ENCODE measurements around the gene NFIA.

Gene NFIA

DNA sequence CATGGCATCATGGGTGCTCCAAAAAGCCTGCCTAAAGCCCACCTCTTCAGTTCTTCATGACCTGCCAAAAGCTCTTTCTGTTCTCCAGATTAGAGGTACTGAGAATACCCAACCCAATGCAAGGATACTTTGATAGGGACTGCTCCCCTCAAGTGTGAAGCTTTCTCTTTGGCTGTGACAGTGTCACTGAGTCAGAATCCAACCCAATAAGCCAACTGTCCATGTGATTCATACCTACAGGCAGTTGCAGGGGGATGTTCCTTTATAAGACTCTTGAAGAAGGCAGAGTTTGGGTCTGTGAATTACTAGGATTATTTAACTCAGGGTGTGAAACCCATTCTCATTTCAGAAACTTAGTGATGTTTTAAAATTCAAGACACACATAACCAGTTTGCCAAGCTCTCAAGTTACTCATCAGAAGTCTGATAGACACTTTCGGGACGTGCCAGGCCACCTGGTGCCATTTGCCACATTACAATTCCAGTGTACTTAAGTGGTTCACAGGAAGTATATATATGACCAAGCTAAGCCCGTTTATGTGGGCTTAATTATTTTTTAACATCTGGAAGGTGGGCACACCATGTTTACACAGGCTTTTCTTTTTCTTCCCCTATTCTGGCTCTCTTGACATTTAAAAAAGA lies 265.8 kb downstream of the NFIA start:
- DNase-seq = no peak

- DNase-seq = no peak
Measured at GRCh38 chr1:61352845-61353435, 270.6 kb downstream of the NFIA start.

DNA sequence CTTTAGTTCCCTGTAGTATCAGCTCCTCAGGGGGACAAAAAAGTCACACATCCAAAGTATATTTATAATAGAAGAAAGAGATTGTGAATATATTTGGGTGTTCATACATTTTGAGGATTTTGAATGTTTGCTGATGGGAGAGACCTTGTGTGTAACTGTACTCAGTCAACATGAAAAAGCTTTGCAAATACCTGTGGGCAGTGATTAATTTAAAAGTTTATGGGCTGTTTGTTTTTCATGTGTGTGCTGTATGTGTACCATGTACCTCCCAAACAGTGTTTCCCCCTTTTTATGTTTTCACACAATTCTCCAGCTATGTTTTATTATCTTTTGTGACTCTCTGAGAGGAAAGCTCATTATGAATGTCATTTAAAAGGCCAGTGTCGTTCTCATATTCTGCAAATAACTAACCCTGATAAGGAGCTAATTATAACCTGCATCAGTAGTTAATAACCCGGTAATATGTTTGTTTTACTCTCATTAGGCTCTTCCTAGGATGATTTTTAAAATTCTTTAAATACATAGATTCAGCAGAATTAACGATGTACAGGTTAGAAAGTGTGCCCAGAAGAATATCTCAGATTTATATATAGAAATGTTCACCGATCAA lies 271.5 kb downstream of the NFIA start:
- DNase-seq = no peak

DNA sequence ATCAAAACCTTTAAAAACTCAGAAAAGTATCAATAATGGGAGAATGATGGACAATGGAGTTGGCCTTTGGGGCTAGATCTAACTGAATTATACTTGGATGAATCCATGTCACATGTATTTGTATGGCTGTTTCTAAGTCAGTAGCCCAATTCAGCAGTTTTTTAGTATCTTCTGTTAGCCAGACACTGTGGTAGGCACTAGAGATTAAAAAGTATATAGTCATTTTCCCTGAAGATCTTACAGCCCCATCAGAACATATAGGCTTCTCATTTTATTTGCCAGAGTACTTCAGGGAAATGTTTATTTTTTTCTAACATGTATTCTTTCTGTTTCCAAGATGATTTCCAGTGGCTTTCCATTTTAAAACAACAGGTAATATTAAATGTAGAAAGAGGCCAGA lies 273.7 kb downstream of the NFIA start:
- DNase-seq = no peak

- DNase-seq = no peak
Measured at GRCh38 chr1:61356995-61357394, 274.6 kb downstream of the NFIA start.

- DNase-seq = no peak
Measured at GRCh38 chr1:61357539-61357938, 275.2 kb downstream of the NFIA start.

GRCh38 chr1:61358770-61359455 lies 276.6 kb downstream of the NFIA start:
- DNase-seq = no peak

DNA sequence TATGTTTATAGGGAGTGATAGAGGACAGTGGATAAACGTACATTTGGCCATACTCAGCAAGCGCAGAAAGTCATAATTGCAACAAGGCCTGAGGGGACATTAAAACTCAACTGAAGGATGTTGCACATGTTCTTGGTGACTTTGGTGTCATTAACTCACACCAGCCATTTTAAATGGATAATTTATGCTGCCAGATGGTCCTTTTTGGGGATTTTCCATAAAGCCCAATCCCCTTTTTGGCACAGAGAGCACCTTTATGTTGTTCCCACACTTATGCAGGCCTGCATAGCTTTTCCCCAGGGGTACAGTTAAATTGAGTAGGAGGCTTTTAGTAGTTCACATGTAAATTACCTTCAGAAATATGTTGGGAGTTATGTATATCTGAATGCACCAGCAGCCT lies 279.6 kb downstream of the NFIA start:
- DNase-seq = no peak

DNA sequence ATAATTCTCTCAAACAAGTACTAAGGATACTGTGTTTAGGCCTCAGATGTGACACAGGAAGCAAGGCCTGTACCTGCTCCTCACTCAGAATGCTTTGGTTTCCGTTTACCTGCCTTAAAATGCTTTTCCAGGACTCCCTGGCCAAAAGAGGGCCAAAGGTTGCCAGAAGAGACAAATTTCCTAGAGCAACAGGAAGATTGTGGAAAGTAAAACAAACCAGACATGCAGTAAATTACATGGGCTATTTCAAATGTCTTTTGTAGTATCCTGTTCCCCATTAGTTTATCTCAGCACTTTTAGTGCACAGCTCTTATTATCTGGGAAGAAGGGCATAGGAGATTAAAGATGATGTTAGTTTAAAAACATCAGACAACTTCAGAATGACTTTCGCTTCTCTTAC lies 280.0 kb downstream of the NFIA start:
- no peak for DNase-seq

- no peak for DNase-seq
Measured at GRCh38 chr1:61368366-61368765, 286.0 kb downstream of the NFIA start.

DNA sequence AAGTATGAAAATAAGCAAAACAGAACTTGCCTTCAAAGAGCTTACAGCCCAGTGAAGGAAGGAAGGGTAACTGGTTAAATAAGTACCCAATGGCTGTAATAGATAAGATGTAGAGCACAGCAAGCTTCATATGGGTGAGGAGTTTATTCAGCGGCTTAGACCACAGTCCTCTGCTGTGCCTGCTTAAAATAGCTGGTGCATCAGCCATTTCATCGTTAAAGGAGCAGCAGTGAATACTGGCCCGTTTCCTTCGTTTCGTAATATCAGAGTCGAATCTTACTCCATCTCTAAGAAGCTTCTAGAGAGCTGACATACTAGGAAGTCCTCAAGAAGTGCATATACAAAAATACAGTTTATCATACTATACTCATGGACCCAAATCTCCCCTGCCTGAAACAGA lies 286.5 kb downstream of the NFIA start:
- no peak for DNase-seq

DNA sequence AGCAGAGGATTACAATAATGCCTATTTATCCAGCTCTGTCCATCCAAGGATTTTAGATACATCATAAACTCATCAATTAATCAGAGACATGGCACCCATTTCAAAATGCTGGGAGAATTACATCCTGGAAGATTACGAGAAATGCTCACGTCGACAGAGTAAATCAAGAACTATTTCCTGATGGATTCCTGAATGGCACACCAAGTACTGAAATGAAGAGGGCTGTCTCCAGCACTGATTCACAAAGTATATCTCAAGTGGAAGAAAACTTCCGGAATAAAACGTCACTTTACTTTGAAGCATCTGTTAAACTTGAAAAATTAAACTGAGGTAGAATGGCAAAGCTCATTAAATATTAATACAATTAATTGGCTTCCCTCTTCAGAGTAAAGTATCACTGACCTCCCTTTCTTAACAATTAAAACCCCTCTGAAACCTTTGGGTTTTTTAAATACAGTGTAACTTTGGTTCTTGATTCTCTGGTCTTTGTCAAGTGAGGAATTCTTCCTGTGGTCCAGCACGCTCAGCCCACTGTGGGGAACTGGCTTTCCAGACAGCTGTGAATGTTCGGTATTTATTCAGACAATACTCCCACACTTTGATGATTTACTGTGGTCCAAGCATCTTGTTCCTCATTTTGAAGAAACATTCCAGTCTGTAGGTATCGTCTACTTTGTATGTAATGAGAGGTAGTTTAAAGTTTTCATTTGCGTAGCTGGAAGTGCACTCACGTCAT lies 288.0 kb downstream of the NFIA start:
- no peak for DNase-seq

DNA sequence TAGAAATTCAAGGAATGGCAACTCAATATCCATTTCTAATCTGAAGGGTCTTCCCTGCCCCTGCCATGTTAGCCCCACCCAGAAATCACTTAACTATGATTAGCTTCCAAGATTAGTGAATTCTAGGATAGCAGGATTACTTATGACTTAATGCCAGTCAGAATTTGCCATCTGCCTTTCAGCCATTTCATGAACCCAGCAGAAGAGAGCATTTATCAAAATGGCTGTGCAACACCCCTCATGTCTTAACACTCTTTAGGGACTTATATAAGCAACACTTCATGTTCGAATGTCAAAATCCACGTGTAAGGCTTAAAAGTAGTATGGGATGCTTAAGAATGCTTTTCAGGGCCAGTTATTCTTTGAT lies 288.5 kb downstream of the NFIA start:
- DNase-seq = no peak

DNA sequence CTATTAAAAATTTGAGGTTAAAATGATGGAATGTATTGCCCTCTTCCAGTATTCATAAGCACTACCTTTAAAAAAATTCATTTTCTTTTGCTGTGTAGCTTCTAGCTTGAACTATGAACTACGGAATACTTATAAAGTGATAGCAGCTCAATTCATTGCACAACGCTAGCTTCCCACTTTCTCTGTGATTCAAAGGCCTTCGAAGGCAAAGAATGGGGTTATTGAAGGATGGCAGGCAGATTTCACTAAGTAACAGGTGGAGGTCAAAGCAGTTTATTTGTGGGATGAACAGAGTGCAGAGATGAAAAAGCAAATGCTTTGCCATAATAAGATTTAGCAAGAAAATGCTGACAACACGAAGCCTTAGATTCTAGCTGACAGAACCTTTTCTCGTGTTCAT lies 290.6 kb downstream of the NFIA start:
- no peak for DNase-seq

GRCh38 chr1:61374156-61374555 lies 291.8 kb downstream of the NFIA start:
- no peak for DNase-seq

GRCh38 chr1:61375082-61375880 lies 292.9 kb downstream of the NFIA start:
- DNase-seq = no peak

DNA sequence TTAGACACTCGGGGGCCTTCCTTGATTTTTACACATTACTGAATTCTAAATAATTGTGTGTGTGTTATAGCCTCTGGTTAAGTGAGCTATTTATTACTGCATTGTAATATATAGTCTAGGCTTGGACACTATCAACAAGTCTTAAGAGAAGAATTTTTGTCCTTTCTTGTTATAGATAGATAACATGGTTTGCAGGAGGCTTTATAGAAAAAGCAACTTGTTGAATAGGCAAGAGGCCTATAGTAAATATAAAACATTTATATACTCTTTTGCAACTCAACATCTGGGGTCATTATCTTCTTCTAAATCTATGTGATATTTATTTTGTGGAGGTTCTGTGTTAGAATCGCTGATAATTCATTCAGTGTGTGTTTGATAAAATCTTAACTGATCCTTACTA lies 293.8 kb downstream of the NFIA start:
- no peak for DNase-seq

DNA sequence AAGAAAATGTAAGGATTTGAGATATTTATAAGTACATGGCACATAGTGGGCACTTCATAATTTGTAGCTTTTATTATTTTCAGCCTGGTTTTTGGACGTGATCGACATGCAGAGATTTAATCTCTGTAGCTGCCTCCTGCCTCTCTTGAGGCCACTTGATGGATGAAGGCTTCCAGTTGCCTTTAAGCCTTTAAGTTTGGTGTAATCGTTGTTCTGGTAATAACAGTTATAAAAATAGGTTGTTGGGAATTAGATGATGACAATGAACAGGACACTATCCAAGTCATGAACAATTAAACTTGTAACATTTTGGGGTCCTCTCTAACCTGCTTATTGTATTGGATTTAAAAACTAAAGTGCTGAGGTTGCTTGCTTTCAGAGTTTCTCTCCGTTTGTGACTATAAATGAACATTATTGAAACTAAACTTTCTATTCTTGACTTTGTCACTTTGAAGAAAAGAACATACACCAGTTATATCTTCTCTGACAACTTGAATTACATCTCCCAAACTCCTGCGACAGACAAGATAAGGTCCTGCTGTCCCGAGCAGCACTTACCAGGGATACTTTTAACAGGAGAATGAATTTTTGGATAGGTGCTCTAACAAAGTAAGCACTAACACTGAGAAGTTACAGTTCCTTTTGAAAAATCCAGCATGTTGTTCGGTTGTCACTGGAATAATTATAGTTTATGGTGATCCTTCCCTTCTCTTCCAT lies 295.0 kb downstream of the NFIA start:
- no peak for DNase-seq

DNA sequence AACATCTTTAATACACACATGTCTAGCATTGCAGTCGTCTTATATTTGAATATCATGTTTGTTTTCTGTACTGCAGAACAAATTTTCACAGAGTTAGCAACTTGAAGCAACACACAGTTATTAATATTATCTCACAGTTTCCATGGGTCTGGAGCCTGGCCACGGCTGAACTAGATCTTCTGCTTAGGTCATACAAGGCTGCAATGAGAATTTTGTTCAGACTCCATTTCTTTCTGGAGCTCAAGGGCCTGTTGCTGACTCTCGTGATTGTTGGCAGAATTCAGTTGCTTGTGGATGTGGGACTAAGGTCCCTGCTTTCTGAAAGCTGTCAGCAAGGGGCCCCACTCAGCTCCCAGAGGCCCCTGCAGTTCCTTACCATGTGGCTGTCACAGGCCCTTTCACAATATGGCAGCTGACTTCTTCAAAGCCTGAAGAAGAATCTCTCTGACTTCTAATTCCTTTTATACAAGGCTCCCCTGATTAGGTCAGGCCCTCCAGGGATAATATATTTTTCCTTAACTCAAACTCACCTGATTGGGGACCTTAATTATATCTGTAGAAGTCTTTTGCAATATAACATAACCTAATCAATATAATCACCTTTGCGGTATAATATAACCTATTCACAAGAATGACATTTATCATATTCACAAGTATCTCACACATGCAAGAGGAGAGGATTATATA lies 296.3 kb downstream of the NFIA start:
- no peak for DNase-seq

DNA sequence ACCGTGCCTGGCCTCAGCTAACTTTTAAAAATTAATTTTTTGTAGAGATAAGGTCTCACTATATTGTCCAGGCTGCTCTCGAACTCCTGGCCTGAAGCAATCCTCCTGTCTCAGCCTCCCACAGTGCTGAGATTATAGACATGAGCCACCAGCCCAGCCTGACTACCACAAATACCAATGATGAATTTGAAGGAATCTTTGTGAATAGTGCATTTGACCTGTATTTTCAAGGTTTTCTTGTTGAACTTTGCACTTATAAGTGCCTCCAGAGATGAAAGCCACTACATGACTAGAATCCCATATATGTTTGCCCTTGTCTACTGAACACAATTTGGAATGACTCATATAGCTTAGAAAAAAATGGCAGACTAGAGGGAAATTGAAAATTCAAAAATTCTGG lies 297.3 kb downstream of the NFIA start:
- no peak for DNase-seq

DNA sequence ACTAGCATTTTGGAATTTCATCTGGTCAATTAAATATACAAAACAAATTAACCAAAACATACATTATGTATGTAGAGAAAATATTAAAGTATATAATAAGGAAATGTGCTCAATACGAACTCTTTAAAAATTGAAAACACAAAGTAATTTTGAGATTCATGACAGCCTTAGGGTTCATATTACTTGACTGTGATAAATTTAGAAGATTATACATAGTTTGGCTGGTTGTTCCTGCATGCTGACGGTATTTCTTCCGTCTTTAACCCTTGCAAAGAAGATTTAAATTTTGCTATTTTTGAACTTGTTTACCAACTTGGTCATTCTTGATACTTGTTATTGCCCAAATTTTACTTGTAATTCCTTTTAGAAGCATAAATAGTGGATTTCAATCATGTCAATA lies 298.2 kb downstream of the NFIA start:
- DNase-seq = no peak
